GM18519 (cell line): ENCODE data around the gene SLC35D1.
A peak's percentile ranks its signal among the peaks of the same experiment; 100 is the strongest.
"Not testable (repeated sequence)": the region's sequence is repeated elsewhere in the genome, so short reads cannot be mapped to it uniquely, and the experiment has no call there.

ENCODE experiments used
- ATAC-seq: cut with Tn5 transposase; IDR thresholded peaks from one replicate; pipeline ENCODE4 v1.9.1; 2021; ENCODE audit warnings: mild to moderate bottlenecking, moderate library complexity; ENCODE audit not compliant: unreplicated experiment, low FRiP score

Gene SLC35D1

GRCh38 chr1:67053785-67054772 lies at the start of gene SLC35D1:
TSS of gene SLC35D1 (minus strand) at chr1:67054148. CDS start at chr1:67054013, 135 bp downstream.
- ATAC-seq = peak; percentile 65

GRCh38 chr1:67103548-67103947 lies 49.6 kb upstream of the SLC35D1 start:
- no peak for ATAC-seq

GRCh38 chr1:67100833-67101232 lies 46.9 kb upstream of the SLC35D1 start:
- no peak for ATAC-seq

- no peak for ATAC-seq
Observed at GRCh38 chr1:67097305-67097704, 43.4 kb upstream of the SLC35D1 start.

- no peak for ATAC-seq
Observed at GRCh38 chr1:67094191-67094590, 40.2 kb upstream of the SLC35D1 start.

GRCh38 chr1:67089685-67090208 lies 35.8 kb upstream of the SLC35D1 start:
- ATAC-seq = no peak

GRCh38 chr1:67088440-67088839 lies 34.5 kb upstream of the SLC35D1 start:
- ATAC-seq = no peak

- ATAC-seq = no peak
Observed at GRCh38 chr1:67085326-67085725, 31.4 kb upstream of the SLC35D1 start.

- ATAC-seq = no peak
Observed at GRCh38 chr1:67084765-67085318, 30.9 kb upstream of the SLC35D1 start.

- no peak for ATAC-seq
Observed at GRCh38 chr1:67078291-67078690, 24.3 kb upstream of the SLC35D1 start.

GRCh38 chr1:67077593-67077992 lies 23.6 kb upstream of the SLC35D1 start:
- ATAC-seq = no peak

- ATAC-seq = no peak
Observed at GRCh38 chr1:67072749-67073148, 18.8 kb upstream of the SLC35D1 start.

- not testable (repeated sequence) for ATAC-seq
Observed at GRCh38 chr1:67067655-67068054, 13.7 kb upstream of the SLC35D1 start.

GRCh38 chr1:67062412-67062811 lies 8.5 kb upstream of the SLC35D1 start:
- ATAC-seq = no peak

- no peak for ATAC-seq
Observed at GRCh38 chr1:67061266-67061665, 7.3 kb upstream of the SLC35D1 start.

- no peak for ATAC-seq
Observed at GRCh38 chr1:67060811-67061218, 6.9 kb upstream of the SLC35D1 start.

GRCh38 chr1:67059346-67059745 lies 5.4 kb upstream of the SLC35D1 start:
- no peak for ATAC-seq

GRCh38 chr1:67058761-67059160 lies 4.8 kb upstream of the SLC35D1 start:
- ATAC-seq = no peak

- no peak for ATAC-seq
Observed at GRCh38 chr1:67058242-67058641, 4.3 kb upstream of the SLC35D1 start.

- peak; percentile 27 for ATAC-seq
Observed at GRCh38 chr1:67053535-67053784, 488 bp downstream of the SLC35D1 start.

GRCh38 chr1:67052741-67053534 lies 1.0 kb downstream of the SLC35D1 start:
- no peak for ATAC-seq
